Measurements from ENCODE around the gene HMX2.

HMX2 gene

DNA sequence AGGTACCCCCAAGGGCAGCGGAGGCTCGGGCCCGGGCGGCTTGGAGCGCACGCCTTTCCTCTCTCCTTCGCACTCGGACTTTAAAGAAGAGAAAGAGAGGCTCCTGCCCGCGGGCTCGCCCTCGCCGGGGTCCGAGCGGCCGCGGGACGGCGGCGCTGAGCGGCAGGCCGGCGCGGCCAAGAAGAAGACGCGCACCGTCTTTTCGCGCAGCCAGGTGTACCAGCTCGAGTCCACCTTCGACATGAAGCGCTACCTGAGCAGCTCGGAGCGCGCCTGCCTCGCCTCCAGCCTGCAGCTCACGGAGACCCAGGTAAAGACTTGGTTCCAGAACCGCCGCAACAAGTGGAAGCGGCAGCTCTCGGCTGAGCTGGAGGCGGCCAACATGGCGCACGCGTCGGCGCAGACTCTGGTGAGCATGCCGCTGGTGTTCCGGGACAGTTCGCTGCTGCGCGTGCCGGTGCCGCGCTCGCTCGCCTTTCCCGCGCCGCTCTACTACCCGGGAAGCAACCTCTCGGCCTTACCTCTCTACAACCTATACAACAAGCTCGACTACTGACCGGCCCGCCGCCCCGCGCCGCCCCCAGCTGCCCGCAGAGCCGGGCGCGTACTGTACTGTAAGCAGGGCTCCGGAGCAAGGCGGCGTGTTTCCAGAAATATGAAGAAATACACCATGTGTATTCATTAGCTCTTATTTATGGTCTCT, 1.8 kb downstream of the HMX2 start:
- CTCF ChIA-PET = interaction anchor here (1.1 to 7.5 kb wide), 6 partner anchors 10 to 407 kb away, joined by 3 to 49 read pairs (median 4); no protein-coding TSS in a partner anchor
- TF ChIP-seq, protein P1, sequence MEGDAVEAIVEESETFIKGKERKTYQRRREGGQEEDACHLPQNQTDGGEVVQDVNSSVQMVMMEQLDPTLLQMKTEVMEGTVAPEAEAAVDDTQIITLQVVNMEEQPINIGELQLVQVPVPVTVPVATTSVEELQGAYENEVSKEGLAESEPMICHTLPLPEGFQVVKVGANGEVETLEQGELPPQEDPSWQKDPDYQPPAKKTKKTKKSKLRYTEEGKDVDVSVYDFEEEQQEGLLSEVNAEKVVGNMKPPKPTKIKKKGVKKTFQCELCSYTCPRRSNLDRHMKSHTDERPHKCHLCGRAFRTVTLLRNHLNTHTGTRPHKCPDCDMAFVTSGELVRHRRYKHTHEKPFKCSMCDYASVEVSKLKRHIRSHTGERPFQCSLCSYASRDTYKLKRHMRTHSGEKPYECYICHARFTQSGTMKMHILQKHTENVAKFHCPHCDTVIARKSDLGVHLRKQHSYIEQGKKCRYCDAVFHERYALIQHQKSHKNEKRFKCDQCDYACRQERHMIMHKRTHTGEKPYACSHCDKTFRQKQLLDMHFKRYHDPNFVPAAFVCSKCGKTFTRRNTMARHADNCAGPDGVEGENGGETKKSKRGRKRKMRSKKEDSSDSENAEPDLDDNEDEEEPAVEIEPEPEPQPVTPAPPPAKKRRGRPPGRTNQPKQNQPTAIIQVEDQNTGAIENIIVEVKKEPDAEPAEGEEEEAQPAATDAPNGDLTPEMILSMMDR (IDR thresholded peaks at IDR 0.05; ENCODE audit: control extremely low read depth, extremely low read depth, low read depth, missing control alignments) = no peak
- peak; percentile 22 for DNase-seq (ENCODE audit: extremely low spot score)
- POLR2A ChIA-PET = interaction anchor here (1.1 kb wide), 1 partner anchor 243 kb away, joined by 3 read pairs; no protein-coding TSS in a partner anchor

DNA sequence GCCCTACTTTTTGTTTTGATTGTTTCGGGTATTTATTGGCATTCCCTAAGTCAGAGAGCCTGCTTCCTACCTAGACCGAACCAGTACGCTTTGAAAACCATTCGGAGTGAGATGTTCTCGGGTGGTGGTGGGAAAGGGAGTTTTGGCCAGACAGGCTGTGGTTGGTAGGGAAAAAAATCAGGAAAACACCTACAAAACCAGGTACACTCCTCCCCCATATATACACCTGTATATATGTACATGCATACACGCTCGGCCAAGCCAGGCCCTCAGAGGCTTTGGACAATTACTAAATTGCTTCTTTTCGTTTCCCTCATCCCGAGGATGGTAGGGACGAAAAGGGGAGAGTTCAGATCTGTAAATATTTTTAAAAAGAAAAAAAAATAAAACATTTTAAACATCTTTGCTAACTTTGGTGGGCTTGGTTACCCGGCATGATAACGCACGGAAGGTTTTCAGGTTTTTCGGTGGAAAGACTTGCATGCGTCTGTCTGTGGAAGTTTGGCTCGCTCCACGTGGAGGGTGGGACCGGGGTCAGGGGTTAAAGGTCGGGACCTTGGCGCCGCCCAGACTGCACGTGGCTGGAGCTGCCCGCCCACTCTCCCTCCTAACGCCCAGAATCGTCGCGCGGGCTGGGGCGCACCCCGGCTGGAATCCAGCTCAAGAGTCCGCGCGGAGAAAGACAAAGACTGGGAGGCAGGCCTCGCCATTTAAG, 2.5 kb downstream of the HMX2 start:
- CTCF ChIA-PET = interaction anchor here (1.1 to 7.5 kb wide), 3 partner anchors 11 to 399 kb away, joined by 3 to 49 read pairs (median 3); no protein-coding TSS in a partner anchor
- peak; percentile 18 for DNase-seq (ENCODE audit: extremely low spot score)
- TF ChIP-seq, protein P1 (IDR thresholded peaks at IDR 0.05; ENCODE audit: control extremely low read depth, extremely low read depth, low read depth, missing control alignments) = no peak
- POLR2A ChIA-PET = interaction anchor here (1.4 kb wide), 1 partner anchor 9 kb away, joined by 4 read pairs; no protein-coding TSS in a partner anchor

DNA sequence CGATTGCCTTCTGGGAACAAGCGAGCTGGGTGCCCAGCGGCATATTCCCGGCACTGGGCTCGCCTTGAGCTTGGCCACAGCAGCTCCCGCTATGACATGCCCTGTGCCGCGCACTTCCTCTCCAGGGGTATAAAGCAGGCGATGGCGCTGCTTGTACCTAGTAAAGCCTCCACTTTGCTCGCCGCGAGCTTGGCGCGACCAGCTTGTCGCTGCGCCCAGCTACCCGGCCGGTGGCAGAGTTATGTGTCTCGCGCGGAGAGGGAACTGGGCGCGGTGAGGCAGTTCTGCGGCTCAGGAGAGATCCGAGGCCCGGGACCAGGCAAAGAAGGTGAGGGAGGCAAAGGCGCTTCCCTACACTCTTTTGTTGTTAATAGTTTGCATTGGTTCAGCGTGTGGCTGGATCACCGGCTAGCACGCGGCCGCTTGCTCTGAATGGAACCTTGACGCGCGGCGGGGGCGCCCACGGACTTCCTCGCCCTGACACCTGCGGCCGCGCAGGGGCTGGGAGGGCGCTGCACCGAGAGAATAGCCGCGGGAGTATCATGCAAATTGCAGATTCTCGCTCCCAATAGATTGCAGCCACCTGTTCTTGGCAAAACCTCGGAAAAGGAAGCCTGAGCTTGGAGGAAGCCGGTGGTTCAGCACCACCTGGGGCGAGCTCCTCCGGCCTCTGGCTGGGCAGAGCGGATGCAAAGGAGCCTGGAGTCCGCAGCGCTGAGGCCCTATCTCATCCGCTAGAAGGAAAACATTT, 3.2 kb downstream of the HMX2 start:
- CTCF ChIA-PET = interaction anchor here (1.2 to 7.5 kb wide), 2 partner anchors 11 to 409 kb away, joined by 4 to 49 read pairs; no protein-coding TSS in a partner anchor
- DNase-seq (ENCODE audit: extremely low spot score) = peak; percentile 35
- TF ChIP-seq, protein P1 (IDR thresholded peaks at IDR 0.05; ENCODE audit: control extremely low read depth, extremely low read depth, low read depth, missing control alignments) = peak; percentile 12
- POLR2A ChIA-PET = interaction anchor here (1.4 kb wide), 1 partner anchor 10 kb away, joined by 4 read pairs; no protein-coding TSS in a partner anchor

DNA sequence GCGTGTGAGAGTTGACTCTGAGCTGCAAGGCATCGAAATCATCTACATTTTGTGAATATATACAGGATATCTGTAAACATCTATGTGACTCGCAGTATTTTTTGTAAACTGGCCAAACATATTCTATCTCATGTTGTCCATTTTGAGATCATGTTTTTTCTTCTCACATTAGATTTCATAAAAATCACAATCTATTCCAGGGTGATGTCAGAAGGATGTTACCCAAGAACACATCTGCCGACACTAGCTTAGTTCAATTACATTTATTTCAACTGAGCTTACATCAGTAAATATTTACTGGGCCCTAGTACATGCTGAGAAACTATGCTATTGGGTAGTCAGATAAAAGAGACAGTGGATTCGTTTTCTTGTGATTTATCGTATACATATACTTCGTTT, 3.8 kb downstream of the HMX2 start:
- DNase-seq (ENCODE audit: extremely low spot score) = no peak
- TF ChIP-seq, protein P1 (IDR thresholded peaks at IDR 0.05; ENCODE audit: control extremely low read depth, extremely low read depth, low read depth, missing control alignments) = no peak
- ChIA-PET POLR2A (interaction anchor here (1.4 kb wide), 1 partner anchor 10 kb away, joined by 4 read pairs; no protein-coding TSS in a partner anchor), CTCF (interaction anchor here (1.2 to 7.5 kb wide), 2 partner anchors 12 to 409 kb away, joined by 4 to 49 read pairs; no protein-coding TSS in a partner anchor)

DNA sequence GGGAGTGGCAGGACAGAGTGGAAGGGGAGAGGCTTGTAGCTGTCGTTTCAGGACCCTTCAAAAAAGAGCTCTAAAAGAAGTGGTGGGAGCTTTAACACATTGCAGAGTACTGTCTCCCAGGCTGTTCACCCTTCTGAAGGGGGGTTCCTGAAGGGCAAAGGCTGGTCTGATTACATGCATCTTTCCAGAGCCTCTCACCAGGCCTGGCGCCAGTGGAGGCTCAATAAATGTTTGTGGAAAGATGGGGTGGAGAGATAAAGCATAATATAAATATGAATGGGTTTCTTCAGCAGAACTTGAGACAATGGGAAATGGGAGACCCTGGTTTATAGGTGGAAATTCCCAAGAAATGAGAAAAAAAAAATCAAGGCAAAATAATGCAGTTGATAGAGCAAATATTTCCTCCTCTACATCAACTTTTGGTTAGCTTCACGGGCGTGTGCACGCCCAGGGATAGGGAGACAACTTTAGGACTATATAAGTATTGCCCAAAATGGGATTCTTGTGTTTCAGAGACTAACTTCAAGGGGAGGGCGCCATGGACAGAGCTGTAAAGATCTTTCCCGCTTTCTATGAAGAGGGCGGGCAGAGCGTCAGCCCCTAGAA, 5.7 kb downstream of the HMX2 start:
- TF ChIP-seq, protein P1 (IDR thresholded peaks at IDR 0.05; ENCODE audit: control extremely low read depth, extremely low read depth, low read depth, missing control alignments) = no peak
- no peak for DNase-seq (ENCODE audit: extremely low spot score)
- ChIA-PET POLR2A (interaction anchor here (0.6 to 1.3 kb wide), 6 partner anchors 9 to 373 kb away, joined by 3 to 4 read pairs (median 3); no protein-coding TSS in a partner anchor), CTCF (interaction anchor here (0.8 to 7.5 kb wide), 10 partner anchors 9 to 405 kb away, joined by 3 to 49 read pairs (median 4); no protein-coding TSS in a partner anchor)
